OCI-M2 (cell line): Measurements from ENCODE around the gene TBX22.
"Not testable (repeated sequence)": the region's sequence is repeated elsewhere in the genome, so short reads cannot be mapped to it uniquely, and the experiment has no call there.

Source experiments
- DNase-seq: peaks from one replicate; lab custom pipeline; 2025; ENCODE audit not compliant: unreplicated experiment; lab: John Stamatoyannopoulos, UW

Gene TBX22, protein sequence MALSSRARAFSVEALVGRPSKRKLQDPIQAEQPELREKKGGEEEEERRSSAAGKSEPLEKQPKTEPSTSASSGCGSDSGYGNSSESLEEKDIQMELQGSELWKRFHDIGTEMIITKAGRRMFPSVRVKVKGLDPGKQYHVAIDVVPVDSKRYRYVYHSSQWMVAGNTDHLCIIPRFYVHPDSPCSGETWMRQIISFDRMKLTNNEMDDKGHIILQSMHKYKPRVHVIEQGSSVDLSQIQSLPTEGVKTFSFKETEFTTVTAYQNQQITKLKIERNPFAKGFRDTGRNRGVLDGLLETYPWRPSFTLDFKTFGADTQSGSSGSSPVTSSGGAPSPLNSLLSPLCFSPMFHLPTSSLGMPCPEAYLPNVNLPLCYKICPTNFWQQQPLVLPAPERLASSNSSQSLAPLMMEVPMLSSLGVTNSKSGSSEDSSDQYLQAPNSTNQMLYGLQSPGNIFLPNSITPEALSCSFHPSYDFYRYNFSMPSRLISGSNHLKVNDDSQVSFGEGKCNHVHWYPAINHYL

GRCh38 chrX:80014141-80014940 lies at the start of gene TBX22:
TBX22 (plus strand) TSS chrX:80014753; CDS start chrX:80022270, 7,517 bp downstream.
- DNase-seq, result no peak

DNA sequence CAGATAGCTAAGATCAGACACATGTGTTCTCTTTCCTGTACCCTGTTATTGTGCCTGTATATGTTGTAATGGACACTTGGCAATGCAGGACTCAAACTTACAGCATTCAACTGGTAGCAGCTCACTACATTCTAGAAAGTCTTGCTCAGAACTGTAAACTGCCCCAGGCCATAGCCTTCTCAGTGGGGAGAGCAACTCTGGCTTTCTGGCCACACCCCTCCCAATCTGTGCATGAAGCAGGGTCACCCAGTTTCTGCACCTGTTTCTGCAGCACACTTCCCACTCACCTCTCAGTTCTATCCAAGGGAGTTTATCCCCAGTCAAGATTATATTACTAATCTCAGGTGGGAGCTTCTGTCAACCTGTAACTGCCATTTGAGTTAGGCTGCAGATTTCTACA lies 38.9 kb upstream of the TBX22 start:
- no peak for DNase-seq

DNA sequence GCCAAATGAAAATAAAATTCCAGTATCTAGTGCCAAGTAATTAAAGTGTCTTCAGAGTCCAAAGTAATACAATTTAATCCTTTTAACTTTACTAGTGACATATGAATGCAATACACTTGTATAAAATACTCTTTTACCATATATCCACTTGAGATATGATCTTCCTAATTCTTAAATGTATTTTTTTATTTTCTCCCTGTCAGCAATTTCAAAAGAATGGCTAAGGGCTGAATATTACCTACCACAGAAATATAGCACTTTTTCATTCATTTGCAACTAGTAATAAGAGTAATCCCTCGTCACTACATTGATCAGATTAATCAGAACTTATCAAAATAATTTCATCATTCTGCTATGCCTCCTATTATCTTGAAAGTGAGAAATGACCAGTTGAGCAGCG lies 10.1 kb upstream of the TBX22 start:
- DNase-seq, result no peak

- no peak for DNase-seq
Measured at GRCh38 chrX:80011522-80011921, 3.0 kb upstream of the TBX22 start.

DNA sequence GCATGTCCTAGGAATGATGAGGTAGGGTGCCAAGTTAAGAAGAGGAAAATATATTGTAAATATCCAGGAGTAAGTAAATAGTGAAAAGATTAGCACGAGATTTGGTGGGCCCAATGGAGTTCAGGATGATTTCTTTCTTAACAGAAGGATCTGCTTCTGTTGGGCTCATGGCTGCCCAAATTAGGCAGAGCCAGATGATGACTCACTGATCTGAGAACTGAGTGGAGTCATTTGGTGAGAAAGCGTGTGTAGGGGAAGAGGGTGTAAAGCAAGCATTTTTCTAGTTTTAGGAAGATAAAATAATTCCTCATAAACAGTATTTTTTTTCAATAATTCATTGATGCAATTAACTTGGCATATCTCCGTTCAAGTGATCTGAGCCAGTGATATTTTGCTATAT lies 1.6 kb downstream of the TBX22 start:
- DNase-seq, result no peak

DNA sequence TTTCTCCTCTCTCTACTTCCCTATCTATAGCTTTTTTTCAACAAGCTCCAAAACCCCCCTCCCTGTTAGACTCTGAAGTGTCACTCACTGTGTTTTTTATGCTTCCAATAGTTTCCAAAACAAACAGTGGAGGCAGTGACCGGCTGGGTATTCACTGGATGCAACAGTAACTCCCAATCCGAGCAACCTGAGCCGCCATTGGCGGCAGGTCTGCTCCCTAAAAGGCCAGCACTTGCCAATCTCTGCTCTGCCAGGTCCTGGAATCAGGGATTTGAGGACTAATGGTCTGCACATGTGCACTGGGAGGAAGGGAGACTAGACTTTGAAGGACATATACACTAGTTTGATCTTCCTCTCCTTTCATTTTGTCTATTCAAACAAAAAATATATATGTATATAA lies 7.1 kb downstream of the TBX22 start:
- DNase-seq, result no peak

DNA sequence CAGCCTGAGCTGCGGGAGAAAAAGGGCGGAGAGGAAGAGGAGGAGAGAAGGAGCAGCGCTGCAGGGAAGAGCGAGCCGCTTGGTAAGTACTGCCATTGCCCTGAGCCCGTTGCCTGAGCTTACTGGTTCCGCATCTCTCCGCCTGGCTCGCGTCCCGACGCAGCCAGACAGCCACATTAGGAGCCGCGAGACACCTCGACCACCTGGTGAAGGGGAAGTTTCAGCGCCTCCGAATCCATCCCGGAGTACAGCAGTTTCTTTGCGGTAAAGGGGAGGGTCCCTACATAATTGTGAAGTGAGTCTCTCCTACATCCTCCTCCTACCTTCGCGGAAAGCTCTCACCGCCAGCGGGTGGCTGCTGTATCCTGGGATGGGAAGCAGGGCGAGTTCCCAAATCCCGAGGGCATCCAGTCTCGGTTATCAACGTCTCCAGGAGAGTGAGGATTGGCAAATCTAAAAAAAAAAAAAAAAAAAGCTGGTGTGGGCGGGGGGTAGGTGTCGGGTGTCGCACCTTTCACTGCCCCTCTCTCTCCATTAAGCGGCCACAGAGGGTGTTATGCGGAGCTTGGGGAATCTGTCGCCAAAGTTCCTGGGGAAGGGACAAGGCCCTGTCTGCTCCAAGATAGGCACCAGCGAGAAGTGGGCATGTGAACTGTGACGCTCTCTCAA lies 7.9 kb downstream of the TBX22 start:
- no peak for DNase-seq

GRCh38 chrX:80026116-80026515 lies 11.6 kb downstream of the TBX22 start:
- no peak for DNase-seq

DNA sequence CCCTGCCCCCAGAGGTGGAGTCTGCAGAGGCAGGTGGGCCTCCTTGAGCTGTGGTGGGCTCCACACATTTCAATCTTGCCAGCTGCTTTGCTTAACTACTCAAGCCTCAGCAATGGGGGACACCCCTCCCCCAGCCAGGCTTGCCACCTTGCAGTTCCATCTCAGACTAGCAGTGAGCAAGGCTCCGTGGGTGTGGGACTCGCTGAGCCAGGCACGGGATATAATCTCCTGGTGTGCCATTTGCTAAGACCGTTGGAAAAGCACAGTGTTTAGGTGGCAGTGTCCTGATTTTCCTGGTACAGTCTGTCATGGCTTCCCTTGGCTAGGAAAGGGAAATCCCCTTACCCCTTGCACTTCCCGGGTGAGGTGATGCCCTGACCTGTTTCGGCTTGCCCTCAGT lies 51.6 kb downstream of the TBX22 start:
- DNase-seq, result not testable (repeated sequence)

GRCh38 chrX:80075625-80076024 lies 61.1 kb downstream of the TBX22 start:
- DNase-seq, result not testable (repeated sequence)
